Raji (cell line): ENCODE data around the gene PDLIM5.

Source experiments
- POLR2A ChIP-seq: IDR thresholded peaks from 2 replicates; pipeline ENCODE4 v1.6.1; 2011; ENCODE audit warnings: low read depth, low read length, control low read depth; ENCODE audit not compliant: insufficient read depth

Gene PDLIM5

GRCh38 chr4:94451051-94451694, 569 bp upstream of the PDLIM5 start:
- TF ChIP-seq POLR2A: no peak

GRCh38 chr4:94452476-94453371, 982 bp downstream of the PDLIM5 start:
- TF ChIP-seq POLR2A: no peak

GRCh38 chr4:94453391-94453963, 1.7 kb downstream of the PDLIM5 start:
- TF ChIP-seq POLR2A: no peak

- no peak for TF ChIP-seq POLR2A
These were observed 2.7 kb downstream of the PDLIM5 start for GRCh38 chr4:94454405-94454804.

- no peak for TF ChIP-seq POLR2A
These were observed 3.3 kb downstream of the PDLIM5 start for GRCh38 chr4:94455081-94455480.

GRCh38 chr4:94457692-94458106, 6.0 kb downstream of the PDLIM5 start:
- no peak for TF ChIP-seq POLR2A

GRCh38 chr4:94458682-94459081, 6.9 kb downstream of the PDLIM5 start:
- no peak for TF ChIP-seq POLR2A

- no peak for TF ChIP-seq POLR2A
These were observed 7.9 kb downstream of the PDLIM5 start for GRCh38 chr4:94459462-94460161.

- no peak for TF ChIP-seq POLR2A
These were observed 9.8 kb downstream of the PDLIM5 start for GRCh38 chr4:94461506-94461905.

- no peak for TF ChIP-seq POLR2A
These were observed 10.8 kb downstream of the PDLIM5 start for GRCh38 chr4:94462572-94462971.

GRCh38 chr4:94463771-94464170, 12.0 kb downstream of the PDLIM5 start:
- TF ChIP-seq POLR2A: no peak

- no peak for TF ChIP-seq POLR2A
These were observed 14.6 kb downstream of the PDLIM5 start for GRCh38 chr4:94466371-94466770.

- no peak for TF ChIP-seq POLR2A
These were observed 15.2 kb downstream of the PDLIM5 start for GRCh38 chr4:94466923-94467322.

GRCh38 chr4:94468093-94468769, 16.5 kb downstream of the PDLIM5 start:
- TF ChIP-seq POLR2A: no peak

- TF ChIP-seq POLR2A: no peak
These were observed 17.6 kb downstream of the PDLIM5 start for GRCh38 chr4:94469221-94469784.

- TF ChIP-seq POLR2A: no peak
These were observed 18.4 kb downstream of the PDLIM5 start for GRCh38 chr4:94470132-94470531.
